ENCODE measurements around the gene ERFE. TPM values are rescaled to one million over a fixed set of nuclear protein-coding genes. Genes with fewer than 3 reads are reported as not detected.

ERFE gene
- total and polyA plus RNA-seq, 2 of the 13 experiments (the other 11 are each of a cell fraction or from before 2014, with no cell fraction given) = 0.09 TPM; not detected in 1

GRCh38 chr2:238136820-238137537, 21.8 kb upstream of the ERFE start (continued):
- TF ChIP-seq ZNF142 (CRISPR knock-in tag; IDR thresholded peaks at IDR 0.05) (no peak), ZNF33A (CRISPR knock-in tag; IDR thresholded peaks at IDR 0.05; ENCODE audit: borderline replicate concordance) (no peak), STAG1 (CRISPR knock-in tag; IDR thresholded peaks at IDR 0.05) (no peak), ZNF264 (CRISPR knock-in tag; IDR thresholded peaks at IDR 0.05) (no peak), MED1 (CRISPR knock-in tag; IDR thresholded peaks at IDR 0.05) (no peak), ZNF768 (CRISPR knock-in tag; IDR thresholded peaks at IDR 0.05) (peak; percentile 91), FOXC1 (CRISPR knock-in tag; IDR thresholded peaks at IDR 0.05; ENCODE audit: borderline replicate concordance) (no peak), PBX3 (CRISPR knock-in tag; IDR thresholded peaks at IDR 0.05; ENCODE audit: borderline replicate concordance) (no peak), ZBTB7A (CRISPR knock-in tag; IDR thresholded peaks at IDR 0.05) (peak; percentile 70; the same call in 1 of the 2 replicates), NFKBIZ (CRISPR knock-in tag; IDR thresholded peaks at IDR 0.05) (no peak), NCOA5 (CRISPR knock-in tag; IDR thresholded peaks at IDR 0.05) (no peak), MAFG (CRISPR knock-in tag; IDR thresholded peaks at IDR 0.05) (no peak), TARDBP (CRISPR knock-in tag; IDR thresholded peaks at IDR 0.05) (0 out of 2 replicates have a peak, but pooled peaks have one; percentile 22), BHLHE40 (IDR thresholded peaks at IDR 0.05; ENCODE audit: low read length) (no peak), ZNF557 (CRISPR knock-in tag; IDR thresholded peaks at IDR 0.05) (no peak), HOXA9 (CRISPR knock-in tag; IDR thresholded peaks at IDR 0.05; ENCODE audit: borderline replicate concordance) (0 out of 2 replicates have a peak, but pooled peaks have one; percentile 48), U2AF1 (optimal IDR thresholded peaks at IDR 0.05; ENCODE audit: low read depth, low read length) (no peak), NFE2L1 (CRISPR knock-in tag; IDR thresholded peaks at IDR 0.05; ENCODE audit: borderline replicate concordance) (peak; percentile 85; the same call in 1 of the 2 replicates), YY1 (IDR thresholded peaks at IDR 0.05; ENCODE audit: insufficient read depth, insufficient replicate concordance, low read depth, low read length) (peak; percentile 55), ZNF883 (CRISPR knock-in tag; IDR thresholded peaks at IDR 0.05; ENCODE audit: not compliant biosample characterization) (no peak), FOXK2 (IDR thresholded peaks at IDR 0.05) (no peak), ZNF572 (CRISPR knock-in tag; IDR thresholded peaks at IDR 0.05) (peak; percentile 88)

Data from HepG2 (cell line).